WTC11 (cell line): Measurements from ENCODE around the gene ZNF500. TPM values are rescaled to one million over a fixed set of nuclear protein-coding genes. Genes with fewer than 3 reads are reported as not detected.

Source experiments
- ATAC-seq: fragments of 200-7000 bp; cut with Tn5 transposase; 2 replicates; pipeline ENCODE4 v1.10.0; 2021; ENCODE audit warnings: mild to moderate bottlenecking, moderate library complexity
- CTCF ChIA-PET: fragments of 300-600 bp; sonication (Branson Sonifier 250); formaldehyde crosslinking; loops from one replicate; lab custom pipeline; 2021; ENCODE audit warnings: antibody characterized with exemption; lab: Charles Lee
- POLR2A ChIA-PET: fragments of 350-600 bp; sonication (Branson Sonifier 250); formaldehyde crosslinking; loops from one replicate; lab custom pipeline; 2021; ENCODE audit warnings: antibody characterized with exemption; lab: Charles Lee
- DNase-seq: peaks from one replicate; pipeline ENCODE4 v3.0.0; 2021; ENCODE audit warnings: low spot score
- H3K27ac Mint-ChIP-seq: 2 replicates; pipeline ENCODE4 v1.8.0; 2021; ENCODE audit warnings: mixed read lengths
- H3K27me3 Mint-ChIP-seq: 2 replicates; pipeline ENCODE4 v1.8.0; 2021; ENCODE audit warnings: low read depth, mild to moderate bottlenecking, moderate library complexity, mixed read lengths
- H3K36me3 Mint-ChIP-seq: 2 replicates; pipeline ENCODE4 v1.8.0; 2021; ENCODE audit warnings: mixed read lengths
- H3K4me1 Mint-ChIP-seq: 2 replicates; pipeline ENCODE4 v1.8.0; 2022; ENCODE audit warnings: mixed read lengths
- H3K4me3 Mint-ChIP-seq: 2 replicates; pipeline ENCODE4 v1.8.0; 2021; ENCODE audit warnings: mild to moderate bottlenecking, moderate library complexity, mixed read lengths
- H3K9me3 Mint-ChIP-seq: 2 replicates; pipeline ENCODE4 v1.8.0; 2021; ENCODE audit warnings: mixed read lengths
- CTCF ChIP-seq: fragments of 200-600 bp; IDR thresholded peaks from 2 replicates; pipeline ENCODE4 v1.8.0; 2022; ENCODE audit warnings: antibody characterized with exemption
- ESRRA ChIP-seq: sonication (generic); formaldehyde crosslinking; IDR thresholded peaks from 2 replicates; pipeline ENCODE4 v1.8.1; 2022; ENCODE audit warnings: mild to moderate bottlenecking, missing genetic modification reagents, borderline replicate concordance
- FOXP1 ChIP-seq: sonication (generic); formaldehyde crosslinking; IDR thresholded peaks from 2 replicates; pipeline ENCODE4 v1.8.0; 2022; ENCODE audit warnings: missing genetic modification reagents, mild to moderate bottlenecking, moderate library complexity, borderline replicate concordance
- GABPB1 ChIP-seq: sonication (generic); formaldehyde crosslinking; IDR thresholded peaks from 2 replicates; pipeline ENCODE4 v1.8.1; 2023; ENCODE audit warnings: mild to moderate bottlenecking, missing genetic modification reagents
- IRF1 ChIP-seq: sonication (generic); formaldehyde crosslinking; IDR thresholded peaks from 2 replicates; pipeline ENCODE4 v1.8.0; 2023; ENCODE audit warnings: missing genetic modification reagents
- MXD4 ChIP-seq: fragments of 250-450 bp; sonication (Bioruptor Pico); IDR thresholded peaks from 2 replicates; pipeline ENCODE4 v1.8.0; 2021; ENCODE audit warnings: mild to moderate bottlenecking, moderate library complexity, borderline replicate concordance
- NFYB ChIP-seq: sonication (generic); formaldehyde crosslinking; conservative IDR thresholded peaks from 2 replicates; pipeline ENCODE4 v1.8.0; 2022; ENCODE audit warnings: low read depth, missing genetic modification reagents
- PRRX2 ChIP-seq: fragments of 250-450 bp; sonication (Bioruptor Pico); IDR thresholded peaks from 2 replicates; pipeline ENCODE4 v1.8.0; 2021; ENCODE audit warnings: mild to moderate bottlenecking
- SMAD3 ChIP-seq: sonication (generic); formaldehyde crosslinking; IDR thresholded peaks from 2 replicates; pipeline ENCODE4 v1.8.0; 2022; ENCODE audit warnings: missing genetic modification reagents, mild to moderate bottlenecking, borderline replicate concordance
- TEAD1 ChIP-seq: sonication (generic); formaldehyde crosslinking; IDR thresholded peaks from 2 replicates; pipeline ENCODE4 v1.8.0; 2022; ENCODE audit warnings: mild to moderate bottlenecking, missing genetic modification reagents
- ZMAT4 ChIP-seq: fragments of 250-450 bp; sonication (Bioruptor Pico); IDR thresholded peaks from 2 replicates; pipeline ENCODE4 v1.9.0; 2021; ENCODE audit warnings: mild to moderate bottlenecking
- ZNF138 ChIP-seq: sonication (generic); formaldehyde crosslinking; conservative IDR thresholded peaks from 2 replicates; pipeline ENCODE4 v1.8.1; 2022; ENCODE audit warnings: mild to moderate bottlenecking, moderate library complexity, missing genetic modification reagents
- ZNF219 ChIP-seq: sonication (generic); formaldehyde crosslinking; IDR thresholded peaks from 2 replicates; pipeline ENCODE4 v1.8.0; 2023; ENCODE audit warnings: missing genetic modification reagents, mild to moderate bottlenecking, borderline replicate concordance
- ZNF317 ChIP-seq: sonication (generic); formaldehyde crosslinking; IDR thresholded peaks from 2 replicates; pipeline ENCODE4 v1.8.1; 2023; ENCODE audit warnings: low read depth, mild to moderate bottlenecking, moderate library complexity, missing genetic modification reagents, borderline replicate concordance
- ZNF512 ChIP-seq: sonication (generic); formaldehyde crosslinking; IDR thresholded peaks from 2 replicates; pipeline ENCODE4 v1.8.1; 2022; ENCODE audit warnings: missing genetic modification reagents, borderline replicate concordance
- total RNA-seq: library from RNA; stranded (reverse); gene quantifications from 3 replicates; pipeline ENCODE4 v1.2.3, GENCODE V29; 2021
- TF ChIP-seq, protein P1 (sequence below): sonication (generic); formaldehyde crosslinking; IDR thresholded peaks from 2 replicates; pipeline ENCODE4 v1.8.1; 2022; ENCODE audit warnings: low read depth, mild to moderate bottlenecking, moderate library complexity, missing genetic modification reagents, borderline replicate concordance
- TF ChIP-seq, protein P2 (sequence below): fragments of 250-450 bp; sonication (Bioruptor Pico); conservative IDR thresholded peaks from 2 replicates; pipeline ENCODE4 v1.9.0; 2021; ENCODE audit warnings: mild to moderate bottlenecking

The ZNF500 gene
- total RNA-seq, 1 experiment from 2014 or later, result 19.9 TPM

GRCh38 chr16:4743226-4743878, 23.6 kb downstream of the ZNF500 start:
- TF ChIP-seq CTCF (no peak), PRRX2 (no peak), ZNF219 (no peak), ZNF512 (CRISPR knock-in tag) (no peak), TEAD1 (CRISPR knock-in tag) (no peak), NFYB (CRISPR knock-in tag) (no peak), GABPB1 (CRISPR knock-in tag) (no peak), IRF1 (CRISPR knock-in tag) (no peak), FOXP1 (CRISPR knock-in tag) (no peak), ZMAT4 (CRISPR knock-in tag) (no peak), ZNF138 (CRISPR knock-in tag) (no peak), ESRRA (CRISPR knock-in tag) (no peak), SMAD3 (CRISPR knock-in tag) (no peak), ZNF317 (CRISPR knock-in tag) (no peak), MXD4 (no peak)
- TF ChIP-seq, protein P1, sequence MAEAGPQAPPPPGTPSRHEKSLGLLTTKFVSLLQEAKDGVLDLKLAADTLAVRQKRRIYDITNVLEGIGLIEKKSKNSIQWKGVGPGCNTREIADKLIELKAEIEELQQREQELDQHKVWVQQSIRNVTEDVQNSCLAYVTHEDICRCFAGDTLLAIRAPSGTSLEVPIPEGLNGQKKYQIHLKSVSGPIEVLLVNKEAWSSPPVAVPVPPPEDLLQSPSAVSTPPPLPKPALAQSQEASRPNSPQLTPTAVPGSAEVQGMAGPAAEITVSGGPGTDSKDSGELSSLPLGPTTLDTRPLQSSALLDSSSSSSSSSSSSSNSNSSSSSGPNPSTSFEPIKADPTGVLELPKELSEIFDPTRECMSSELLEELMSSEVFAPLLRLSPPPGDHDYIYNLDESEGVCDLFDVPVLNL (CRISPR knock-in tag), result no peak
- TF ChIP-seq, protein P2, sequence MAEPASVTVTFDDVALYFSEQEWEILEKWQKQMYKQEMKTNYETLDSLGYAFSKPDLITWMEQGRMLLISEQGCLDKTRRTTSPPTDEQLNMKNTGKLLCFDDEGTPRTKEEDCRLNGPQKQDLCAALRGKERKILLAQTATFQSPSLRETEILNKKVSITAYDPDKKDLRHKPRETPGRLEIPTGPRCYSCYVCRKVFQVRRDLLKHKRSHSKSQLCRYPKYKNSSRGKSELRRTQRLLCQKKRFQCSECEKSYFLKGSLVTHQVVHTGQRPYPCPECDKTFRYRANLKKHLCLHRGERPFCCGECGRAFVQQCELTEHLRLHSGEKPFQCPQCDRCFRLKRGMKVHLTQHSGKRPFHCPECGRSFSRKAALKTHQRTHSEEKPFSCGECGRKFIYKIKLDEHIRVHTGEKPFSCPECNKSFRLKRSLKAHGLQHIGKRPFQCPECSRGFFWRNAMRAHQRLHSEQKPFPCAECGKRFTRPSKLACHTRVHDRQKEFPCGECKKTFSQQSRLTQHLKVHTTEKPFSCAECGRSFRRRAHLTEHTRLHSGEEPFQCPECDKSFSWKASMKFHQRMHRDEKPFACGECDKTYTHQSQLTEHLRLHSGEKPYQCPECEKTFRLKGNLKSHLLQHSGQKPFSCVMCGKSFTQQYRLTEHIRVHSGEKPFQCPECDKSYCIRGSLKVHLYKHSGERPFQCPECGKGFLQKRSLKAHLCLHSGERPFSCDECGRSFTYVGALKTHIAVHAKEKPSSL (CRISPR knock-in tag), result no peak
- ChIA-PET POLR2A (interaction anchor here (1.1 kb wide), 1 partner anchor 9 kb away, joined by 3 read pairs; the partner anchor contains the start of gene DNAAF8), CTCF (no interaction called here)
- no peak for DNase-seq
- Mint-ChIP-seq H3K4me3 (peak overlapping the region; percentile 35), H3K27ac (0 out of 2 replicates have a peak overlapping the region, but pooled peaks have one; percentile 49), H3K36me3 (no peaks in the 10 kb centered on the region), H3K27me3 (no peaks in the 10 kb centered on the region; the same call in 1 of the 2 replicates), H3K9me3 (no peaks in the 10 kb centered on the region), H3K4me1 (peaks cover 20% of the 10 kb centered on the region)
- no peak for ATAC-seq
